Neuronal stem cell (in vitro differentiated cells): ENCODE data around the gene PCNX1.
"Not testable (repeated sequence)": the region's sequence is repeated elsewhere in the genome, so short reads cannot be mapped to it uniquely, and the experiment has no call there.

ENCODE experiments used
- DNase-seq: peaks from one replicate; pipeline ENCODE4 v3.0.0-alpha.2; 2013; ENCODE audit warnings: low spot score
- H2AFZ ChIP-seq: one replicate; pipeline ENCODE4 v1.6.1; 2013; ENCODE audit warnings: mild to moderate bottlenecking, low read length, inconsistent platforms
- H2AK5ac ChIP-seq: 2 replicates; pipeline ENCODE4 v1.6.1; 2013; ENCODE audit warnings: low read depth, mild to moderate bottlenecking, inconsistent platforms, low read length, moderate library complexity, mixed read lengths
- H2BK120ac ChIP-seq: 2 replicates; pipeline ENCODE4 v1.6.1; 2013; ENCODE audit warnings: low read depth, mild to moderate bottlenecking, inconsistent platforms, low read length, moderate library complexity, mixed read lengths
- H2BK12ac ChIP-seq: one replicate; pipeline ENCODE4 v1.6.1; 2013; ENCODE audit warnings: low read length, inconsistent platforms
- H2BK15ac ChIP-seq: 2 replicates; pipeline ENCODE4 v1.6.1; 2013; ENCODE audit warnings: mild to moderate bottlenecking, low read length, inconsistent platforms, mixed read lengths
- H2BK5ac ChIP-seq: one replicate; pipeline ENCODE4 v1.6.1; 2013; ENCODE audit warnings: inconsistent platforms, mild to moderate bottlenecking, low read length, moderate library complexity
- H3K14ac ChIP-seq: one replicate; pipeline ENCODE4 v1.6.1; 2013; ENCODE audit warnings: low read length, inconsistent platforms
- H3K18ac ChIP-seq: 2 replicates; pipeline ENCODE4 v1.6.1; 2013; ENCODE audit warnings: low read length, inconsistent platforms
- H3K23ac ChIP-seq: 2 replicates; pipeline ENCODE4 v1.6.1; 2013; ENCODE audit warnings: low read depth, mild to moderate bottlenecking, mixed read lengths, low read length, inconsistent platforms; ENCODE audit not compliant: poor library complexity
- H3K27ac ChIP-seq: replicated peaks from 3 replicates; pipeline ENCODE4 v1.5.1; 2013; ENCODE audit warnings: low read length, inconsistent platforms
- H3K27me3 ChIP-seq, 3 experiments: 2 replicates each; pipeline ENCODE4 v1.6.1; 2013; ENCODE audit warnings: low read length in 3 of 3, mild to moderate bottlenecking in 2 of 3, inconsistent platforms in 1 of 3, low read depth in 1 of 3, mixed read lengths in 1 of 3, moderate library complexity in 1 of 3; ENCODE audit not compliant: control insufficient read depth in 3 of 3, insufficient read depth in 3 of 3
- H3K36me3 ChIP-seq, 2 donors: replicated peaks in 1 of 2; 2 replicates each; pipeline ENCODE4 v1.6.1; 2013; ENCODE audit warnings: low read length in 2 of 2; ENCODE audit not compliant: control insufficient read depth in 2 of 2, insufficient read depth in 2 of 2
- H3K4ac ChIP-seq: 2 replicates; pipeline ENCODE4 v1.6.1; 2013; ENCODE audit warnings: inconsistent platforms, mild to moderate bottlenecking, low read length, moderate library complexity
- H3K4me1 ChIP-seq, 2 donors: 1 replicate in 1 of 2; 2 replicates in 1 of 2; pipeline ENCODE4 v1.6.1; 2013; ENCODE audit warnings: low read length in 2 of 2, low read depth in 1 of 2; ENCODE audit not compliant: control insufficient read depth in 2 of 2, insufficient read depth in 1 of 2
- H3K4me2 ChIP-seq: one replicate; pipeline ENCODE4 v1.6.1; 2013; ENCODE audit warnings: mild to moderate bottlenecking, low read length, inconsistent platforms; ENCODE audit not compliant: insufficient read depth, poor library complexity, severe bottlenecking
- H3K4me3 ChIP-seq, 2 donors: 2 replicates each; pipeline ENCODE4 v1.5.1; 2013; ENCODE audit warnings: low read length in 2 of 2, mild to moderate bottlenecking in 2 of 2, inconsistent platforms in 1 of 2, moderate library complexity in 1 of 2
- H3K79me1 ChIP-seq: one replicate; pipeline ENCODE4 v1.6.1; 2013; ENCODE audit warnings: low read depth, mild to moderate bottlenecking, inconsistent platforms, low read length, moderate library complexity
- H3K9ac ChIP-seq: one replicate; pipeline ENCODE4 v1.6.1; 2013; ENCODE audit warnings: mild to moderate bottlenecking, low read depth, low read length, inconsistent platforms; ENCODE audit not compliant: poor library complexity
- H3K9me3 ChIP-seq, 2 donors: replicated peaks in 1 of 2; 2 replicates each; pipeline versions ENCODE3 to v1.6.1; 2013; ENCODE audit warnings: low read length in 2 of 2, mild to moderate bottlenecking in 2 of 2, inconsistent platforms in 1 of 2, low read depth in 1 of 2, mixed read lengths in 1 of 2, moderate library complexity in 1 of 2; ENCODE audit not compliant: control insufficient read depth in 2 of 2, insufficient read depth in 1 of 2
- H4K8ac ChIP-seq: one replicate; pipeline ENCODE4 v1.6.1; 2013; ENCODE audit warnings: low read depth, mild to moderate bottlenecking, inconsistent platforms, low read length, moderate library complexity
- H4K91ac ChIP-seq: one replicate; pipeline ENCODE4 v1.6.1; 2013; ENCODE audit warnings: low read length, low read depth, mild to moderate bottlenecking, inconsistent platforms; ENCODE audit not compliant: poor library complexity
- WGBS, 2 donors: extraction: QIAGEN DNeasy Blood & Tissue Kit; methylation state at CpG; one replicate each; pipeline ENCODE4 v1.1.7; 2013; ENCODE audit warnings: missing lambda C conversion rate in 2 of 2, mixed read lengths in 1 of 2; ENCODE audit not compliant: insufficient read length in 2 of 2, insufficient replicate concordance in 1 of 2; ENCODE audit errors: extremely low coverage in 2 of 2; 5-methylcytosine and 5-hydroxymethylcytosine counted together

PCNX1 gene

DNA sequence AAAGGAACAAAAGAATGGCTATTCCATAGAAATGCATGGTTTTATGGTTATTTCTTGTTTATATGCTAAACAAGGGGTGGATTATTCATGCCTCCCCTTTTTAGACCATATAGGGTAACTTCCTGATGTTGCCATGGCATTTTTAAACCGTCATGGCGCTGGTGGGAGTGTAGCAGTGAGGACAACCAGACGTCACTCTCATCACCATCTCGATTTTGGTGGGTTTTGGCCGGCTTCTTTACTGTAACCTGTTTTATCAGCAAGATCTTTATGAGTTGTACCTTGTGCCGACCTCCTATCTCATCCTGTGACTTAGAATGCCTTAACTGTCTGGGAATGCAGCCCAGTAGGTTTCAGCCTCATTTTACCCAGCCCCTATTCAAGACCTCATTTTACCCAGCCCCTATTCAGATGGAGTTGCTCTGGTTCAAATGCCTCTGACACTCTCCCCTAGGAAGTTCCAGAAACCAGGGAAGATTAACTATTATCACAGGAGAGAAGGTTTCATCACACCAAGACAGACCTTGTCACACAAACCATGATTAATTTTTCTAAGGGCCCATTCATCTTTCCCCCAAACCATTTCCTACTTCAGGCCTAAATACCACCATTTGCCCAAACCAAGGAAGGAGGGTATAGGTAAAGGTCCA lies 31.3 kb upstream of the PCNX1 start:
- H3K4me2 ChIP-seq, H3K36me3 ChIP-seq, H3K23ac ChIP-seq, H4K91ac ChIP-seq, H2BK12ac ChIP-seq, H3K18ac ChIP-seq, H3K4me3 ChIP-seq, H2BK120ac ChIP-seq, H4K8ac ChIP-seq, H3K27me3 ChIP-seq, H3K4me1 ChIP-seq, H3K27ac ChIP-seq, H2BK15ac ChIP-seq, H3K9ac ChIP-seq, H2BK5ac ChIP-seq, H3K4ac ChIP-seq, H3K14ac ChIP-seq, H3K79me1 ChIP-seq, H2AK5ac ChIP-seq, H2AFZ ChIP-seq, DNase-seq: not testable (repeated sequence)
- peaks cover 8 to 15% of the 10 kb centered on the region in 2 donors for H3K9me3 ChIP-seq
- no CpG with 5 or more reads among the region's 6 CpGs for WGBS, 2 donors

DNA sequence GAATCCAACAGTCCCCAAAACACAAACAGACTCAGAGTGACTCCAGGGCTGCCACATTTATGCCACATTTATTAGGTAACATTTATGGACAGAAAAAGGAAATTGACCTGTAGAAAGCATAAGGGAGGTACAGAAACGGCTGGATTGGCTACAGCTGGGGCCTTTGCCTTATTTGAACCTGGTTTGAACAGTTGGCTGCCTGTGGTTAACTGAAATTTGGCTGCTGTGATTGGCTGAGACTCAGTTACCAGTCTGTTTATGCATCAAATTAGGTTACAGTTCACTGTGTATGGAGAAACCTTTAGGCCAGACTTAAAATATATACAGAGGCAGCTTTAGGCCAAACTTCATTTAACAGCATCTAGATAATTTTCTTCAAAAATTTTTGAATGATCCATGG lies 27.8 kb upstream of the PCNX1 start:
- Histone ChIP-seq H2AFZ (no peak overlapping the region), H3K4me1 (no peaks in the 10 kb centered on the region), H3K4me3 (no peak overlapping the region), H2AK5ac (no peak overlapping the region), H3K36me3 (no peaks in the 10 kb centered on the region), H3K9ac (no peak overlapping the region), H3K18ac (no peak overlapping the region), H3K9me3 (no peaks in the 10 kb centered on the region), H3K23ac (no peak overlapping the region), H3K4ac (no peak overlapping the region), H2BK5ac (no peak overlapping the region), H4K91ac (no peak overlapping the region), H4K8ac (no peak overlapping the region), H3K27me3 (peaks cover 0 to 6% (median 0%) of the 10 kb centered on the region in 3 experiments), H2BK120ac (no peak overlapping the region), H2BK15ac (no peak overlapping the region), H3K79me1 (no peaks in the 10 kb centered on the region), H2BK12ac (no peak overlapping the region), H3K14ac (no peak overlapping the region), H3K4me2 (no peak overlapping the region), H3K27ac (no peak overlapping the region)
- no peak for DNase-seq
- no CpG with 5 or more reads among the region's 1 CpG for WGBS, 2 donors

DNA sequence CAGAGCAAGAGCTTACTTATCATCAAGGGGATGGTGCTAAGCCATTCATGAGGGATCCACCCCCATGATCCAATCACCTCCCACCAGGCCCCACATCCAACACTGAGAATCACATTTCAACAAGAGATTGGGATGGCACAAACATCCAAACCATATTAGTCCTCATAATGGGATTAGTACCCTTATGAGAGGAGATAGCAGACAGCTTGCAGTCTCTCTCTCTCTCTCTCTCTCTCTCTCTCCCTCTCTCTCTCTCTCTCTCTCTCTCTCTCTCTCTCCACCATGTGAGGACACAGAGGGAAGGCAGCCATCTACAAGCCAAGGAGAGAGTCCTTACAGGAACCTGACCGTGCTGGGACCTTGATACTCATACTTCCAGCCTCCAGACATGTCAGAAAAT lies 26.4 kb upstream of the PCNX1 start:
- H3K27me3 ChIP-seq, H3K9ac ChIP-seq, H3K14ac ChIP-seq, H2AFZ ChIP-seq, H2BK5ac ChIP-seq, H2BK15ac ChIP-seq, H2BK120ac ChIP-seq, H4K91ac ChIP-seq, H4K8ac ChIP-seq, H3K27ac ChIP-seq, H3K23ac ChIP-seq, H2BK12ac ChIP-seq, H3K4ac ChIP-seq, DNase-seq, H3K36me3 ChIP-seq, H3K4me3 ChIP-seq, H2AK5ac ChIP-seq, H3K79me1 ChIP-seq, H3K4me2 ChIP-seq, H3K9me3 ChIP-seq, H3K4me1 ChIP-seq, H3K18ac ChIP-seq: not testable (repeated sequence)
- no CpG with 5 or more reads among the region's 1 CpG for WGBS, 2 donors

DNA sequence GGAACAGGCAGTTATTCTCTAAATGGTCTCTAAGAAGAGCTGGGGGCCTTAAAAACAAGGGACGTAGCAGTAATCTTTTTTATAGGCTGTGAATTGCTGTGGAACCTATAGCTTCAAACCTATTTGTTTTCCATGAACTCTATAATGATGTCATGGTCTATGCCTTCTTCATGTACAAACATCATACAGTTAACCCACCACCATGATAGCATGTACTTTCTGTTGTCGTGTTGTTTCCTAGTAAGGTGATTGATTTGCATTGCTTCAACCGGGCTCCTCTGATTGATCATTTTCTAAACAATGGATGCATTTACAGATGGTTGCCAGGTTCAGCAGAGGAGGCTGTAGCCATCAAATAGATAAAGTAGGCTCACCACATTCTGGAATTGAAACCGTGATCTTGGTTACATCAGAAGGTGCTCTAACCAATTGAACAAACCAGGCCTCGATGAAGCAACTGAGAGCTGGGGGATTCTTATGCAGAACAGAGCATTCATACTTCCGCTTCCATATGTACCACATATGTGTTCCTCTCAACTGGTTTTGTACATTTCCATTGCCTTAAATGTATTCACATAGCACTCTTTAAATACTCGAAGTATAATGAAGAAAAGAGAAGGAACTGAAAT lies 25.6 kb upstream of the PCNX1 start:
- H2BK120ac ChIP-seq, result no peak overlapping the region
- H3K9me3 ChIP-seq, result no peaks in the 10 kb centered on the region
- H3K27me3 ChIP-seq, result peaks cover 0 to 6% (median 0%) of the 10 kb centered on the region in 3 experiments
- no peak overlapping the region for H2BK5ac ChIP-seq
- no peak overlapping the region for H3K27ac ChIP-seq
- H2BK15ac ChIP-seq, result no peak overlapping the region
- peaks cover 0 to 13% of the 10 kb centered on the region in 2 donors for H3K4me1 ChIP-seq
- no peaks in the 10 kb centered on the region for H3K79me1 ChIP-seq
- DNase-seq, result no peak
- no CpG with 5 or more reads among the region's 7 CpGs for WGBS, 2 donors
- no peak overlapping the region for H3K14ac ChIP-seq
- H2AK5ac ChIP-seq, result no peak overlapping the region
- H3K4me3 ChIP-seq, result no peak overlapping the region
- H3K4ac ChIP-seq, result no peak overlapping the region
- no peaks in the 10 kb centered on the region for H3K36me3 ChIP-seq
- no peak overlapping the region for H4K91ac ChIP-seq
- H3K23ac ChIP-seq, result no peak overlapping the region
- no peak overlapping the region for H4K8ac ChIP-seq
- H2AFZ ChIP-seq, result no peak overlapping the region
- no peak overlapping the region for H3K18ac ChIP-seq
- no peak overlapping the region for H3K9ac ChIP-seq
- H3K4me2 ChIP-seq, result no peak overlapping the region
- no peak overlapping the region for H2BK12ac ChIP-seq
